ENCODE data around the gene TANC1. TPM values are rescaled to one million over a fixed set of nuclear protein-coding genes. Genes with fewer than 3 reads are reported as not detected.
A peak's percentile ranks its signal among the peaks of the same experiment; 100 is the strongest.

TANC1 gene
- total RNA-seq, 1 donor from 2014 or later = 84.1 TPM

DNA sequence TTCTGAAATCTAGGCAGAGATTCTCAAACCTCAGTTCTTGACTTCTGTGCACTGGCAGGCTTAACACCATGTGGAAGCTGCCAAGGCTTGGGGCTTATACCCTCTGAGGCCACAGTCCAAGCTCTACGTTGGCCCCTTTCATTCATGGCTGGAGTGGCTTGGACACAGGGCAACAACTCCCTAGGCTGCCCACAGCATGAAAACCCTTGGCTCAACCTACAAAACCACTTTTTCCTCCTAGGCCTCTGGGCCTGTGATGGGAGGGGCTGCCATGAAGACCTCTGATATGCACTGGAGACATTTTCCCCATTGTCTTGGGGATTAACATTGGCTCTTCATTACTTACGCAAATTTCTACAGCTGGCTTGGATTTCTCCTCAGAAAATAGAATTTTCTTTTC lies 46.7 kb downstream of the TANC1 start:
- Mint-ChIP-seq H3K27ac (ENCODE audit: unreplicated experiment) (no peak overlapping the region), H3K27me3 (ENCODE audit: unreplicated experiment) (peaks cover 4% of the 10 kb centered on the region), H3K4me3 (ENCODE audit: unreplicated experiment) (peak overlapping the region; percentile 69), H3K9me3 (ENCODE audit: unreplicated experiment) (peaks cover 21% of the 10 kb centered on the region), H3K36me3 (ENCODE audit: low read depth, unreplicated experiment) (peaks cover 59% of the 10 kb centered on the region), H3K4me1 (ENCODE audit: unreplicated experiment) (peaks cover 2% of the 10 kb centered on the region)
- TF ChIP-seq, protein P1, sequence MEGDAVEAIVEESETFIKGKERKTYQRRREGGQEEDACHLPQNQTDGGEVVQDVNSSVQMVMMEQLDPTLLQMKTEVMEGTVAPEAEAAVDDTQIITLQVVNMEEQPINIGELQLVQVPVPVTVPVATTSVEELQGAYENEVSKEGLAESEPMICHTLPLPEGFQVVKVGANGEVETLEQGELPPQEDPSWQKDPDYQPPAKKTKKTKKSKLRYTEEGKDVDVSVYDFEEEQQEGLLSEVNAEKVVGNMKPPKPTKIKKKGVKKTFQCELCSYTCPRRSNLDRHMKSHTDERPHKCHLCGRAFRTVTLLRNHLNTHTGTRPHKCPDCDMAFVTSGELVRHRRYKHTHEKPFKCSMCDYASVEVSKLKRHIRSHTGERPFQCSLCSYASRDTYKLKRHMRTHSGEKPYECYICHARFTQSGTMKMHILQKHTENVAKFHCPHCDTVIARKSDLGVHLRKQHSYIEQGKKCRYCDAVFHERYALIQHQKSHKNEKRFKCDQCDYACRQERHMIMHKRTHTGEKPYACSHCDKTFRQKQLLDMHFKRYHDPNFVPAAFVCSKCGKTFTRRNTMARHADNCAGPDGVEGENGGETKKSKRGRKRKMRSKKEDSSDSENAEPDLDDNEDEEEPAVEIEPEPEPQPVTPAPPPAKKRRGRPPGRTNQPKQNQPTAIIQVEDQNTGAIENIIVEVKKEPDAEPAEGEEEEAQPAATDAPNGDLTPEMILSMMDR (IDR thresholded peaks at IDR 0.05; ENCODE audit: unreplicated experiment) = no peak
- no peak for DNase-seq (ENCODE audit: low spot score)

DNA sequence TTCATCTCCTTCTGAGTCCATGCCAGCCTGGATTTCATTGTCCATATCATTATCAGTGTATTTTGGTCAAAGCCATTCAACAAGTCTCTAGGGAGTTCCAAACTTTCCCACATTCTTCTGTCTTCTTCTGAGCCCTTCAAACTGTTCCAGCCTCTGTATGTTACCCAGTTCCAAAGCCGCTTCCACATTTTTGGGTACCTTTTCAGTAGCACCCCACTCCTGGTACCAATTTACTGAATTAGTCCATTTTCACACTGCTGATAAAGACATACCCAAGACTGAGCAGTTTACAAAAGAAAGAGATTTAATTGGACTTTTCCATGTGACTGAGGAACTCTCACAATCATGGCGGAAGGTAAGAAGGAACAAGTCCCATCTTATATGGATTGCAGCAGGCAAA lies 47.4 kb downstream of the TANC1 start:
- peaks cover 56% of the 10 kb centered on the region for H3K36me3 Mint-ChIP-seq (ENCODE audit: low read depth, unreplicated experiment)
- H3K9me3 Mint-ChIP-seq (ENCODE audit: unreplicated experiment) = peaks cover 21% of the 10 kb centered on the region
- no peak for DNase-seq (ENCODE audit: low spot score)
- TF ChIP-seq, protein P1 (IDR thresholded peaks at IDR 0.05; ENCODE audit: unreplicated experiment) = no peak
- peak overlapping the region; percentile 53 for H3K4me3 Mint-ChIP-seq (ENCODE audit: unreplicated experiment)
- H3K4me1 Mint-ChIP-seq (ENCODE audit: unreplicated experiment) = no peaks in the 10 kb centered on the region
- no peak overlapping the region for H3K27ac Mint-ChIP-seq (ENCODE audit: unreplicated experiment)
- H3K27me3 Mint-ChIP-seq (ENCODE audit: unreplicated experiment) = peaks cover 4% of the 10 kb centered on the region

DNA sequence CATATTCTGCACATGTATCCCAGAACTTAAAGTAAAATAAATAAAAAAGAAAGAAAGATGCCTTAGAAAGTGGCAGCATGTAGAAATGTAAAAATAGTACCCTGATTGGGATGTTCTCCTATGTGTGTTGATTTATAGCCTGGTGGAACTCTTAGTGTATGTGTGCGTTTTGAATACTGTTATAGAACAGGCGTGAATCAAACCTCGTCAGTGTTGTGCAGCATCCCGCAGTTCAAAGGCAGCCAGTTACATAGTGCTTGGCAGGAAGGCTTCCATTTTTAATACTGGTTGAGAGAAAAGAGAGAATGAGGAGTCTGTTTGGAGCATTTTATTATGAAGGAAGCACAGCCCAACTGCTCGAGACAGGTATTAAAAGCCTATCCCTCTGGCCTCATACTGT lies 49.4 kb downstream of the TANC1 start:
- Mint-ChIP-seq H3K4me1 (ENCODE audit: unreplicated experiment) (no peaks in the 10 kb centered on the region), H3K9me3 (ENCODE audit: unreplicated experiment) (peaks cover 21% of the 10 kb centered on the region), H3K27me3 (ENCODE audit: unreplicated experiment) (peaks cover 4% of the 10 kb centered on the region), H3K27ac (ENCODE audit: unreplicated experiment) (no peak overlapping the region), H3K4me3 (ENCODE audit: unreplicated experiment) (no peak overlapping the region), H3K36me3 (ENCODE audit: low read depth, unreplicated experiment) (peaks cover 42% of the 10 kb centered on the region)
- TF ChIP-seq, protein P1 (IDR thresholded peaks at IDR 0.05; ENCODE audit: unreplicated experiment) = no peak
- no peak for DNase-seq (ENCODE audit: low spot score)

DNA sequence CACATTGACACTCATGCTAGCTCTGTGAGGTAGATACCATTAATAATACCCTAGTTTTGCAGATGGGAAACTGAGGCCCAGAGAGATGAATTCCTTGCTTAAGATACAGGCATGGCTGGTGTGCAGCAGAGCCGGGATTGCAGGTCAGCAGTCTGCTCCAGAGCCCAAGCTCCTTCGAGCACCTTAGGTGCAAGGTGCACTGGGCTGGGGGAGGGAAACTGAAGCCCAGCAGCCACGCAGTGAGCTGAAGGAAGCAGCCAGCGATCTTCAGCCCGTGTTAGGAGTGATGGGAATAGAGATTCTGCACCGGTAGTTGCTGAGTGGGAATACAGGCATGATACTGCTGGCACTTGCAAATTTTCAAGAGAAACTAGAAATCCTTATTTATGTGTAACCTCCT lies 50.6 kb downstream of the TANC1 start:
- Mint-ChIP-seq H3K36me3 (ENCODE audit: low read depth, unreplicated experiment) (peaks cover 32% of the 10 kb centered on the region), H3K9me3 (ENCODE audit: unreplicated experiment) (peaks cover 19% of the 10 kb centered on the region), H3K27me3 (ENCODE audit: unreplicated experiment) (peaks cover 4% of the 10 kb centered on the region), H3K4me3 (ENCODE audit: unreplicated experiment) (no peak overlapping the region), H3K27ac (ENCODE audit: unreplicated experiment) (no peak overlapping the region), H3K4me1 (ENCODE audit: unreplicated experiment) (no peaks in the 10 kb centered on the region)
- no peak for DNase-seq (ENCODE audit: low spot score)
- TF ChIP-seq, protein P1 (IDR thresholded peaks at IDR 0.05; ENCODE audit: unreplicated experiment) = no peak

DNA sequence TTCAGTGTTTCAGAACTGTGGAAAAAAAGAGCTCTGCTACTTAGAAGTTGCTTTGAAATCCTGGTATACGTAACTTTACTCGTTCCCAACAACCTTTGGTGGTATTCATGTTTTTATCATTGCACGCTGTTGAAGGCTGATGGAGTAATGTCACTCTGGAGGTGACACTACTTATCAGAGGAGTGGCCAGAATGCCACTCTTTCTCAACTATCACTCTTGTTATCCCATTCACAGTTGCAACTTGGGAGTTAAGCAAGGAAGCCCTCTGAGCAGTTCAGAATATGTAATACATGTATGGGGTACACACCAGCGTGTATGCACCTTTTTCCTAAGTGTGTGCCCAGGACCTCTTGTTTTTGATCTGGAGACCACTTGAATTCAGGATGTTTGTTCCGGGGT lies 53.6 kb downstream of the TANC1 start:
- TF ChIP-seq, protein P1 (IDR thresholded peaks at IDR 0.05; ENCODE audit: unreplicated experiment) = no peak
- H3K4me1 Mint-ChIP-seq (ENCODE audit: unreplicated experiment) = peaks cover 16% of the 10 kb centered on the region
- H3K4me3 Mint-ChIP-seq (ENCODE audit: unreplicated experiment) = no peak overlapping the region
- peak overlapping the region; percentile 42 for H3K27ac Mint-ChIP-seq (ENCODE audit: unreplicated experiment)
- no peak for DNase-seq (ENCODE audit: low spot score)
- no peaks in the 10 kb centered on the region for H3K9me3 Mint-ChIP-seq (ENCODE audit: unreplicated experiment)
- H3K27me3 Mint-ChIP-seq (ENCODE audit: unreplicated experiment) = no peaks in the 10 kb centered on the region
- H3K36me3 Mint-ChIP-seq (ENCODE audit: low read depth, unreplicated experiment) = peaks cover 8% of the 10 kb centered on the region
